HG03064 (cell line): Measurements from ENCODE around the gene TCTA.

Experiments used
- ATAC-seq: cut with Tn5 transposase; IDR thresholded peaks from one replicate; pipeline ENCODE4 v1.9.1; 2021; ENCODE audit warnings: low read depth; ENCODE audit not compliant: unreplicated experiment

Gene TCTA

GRCh38 chr3:49456466-49456865 is 44.2 kb downstream of the TCTA start:
- no peak for ATAC-seq

- no peak for ATAC-seq
Observed at GRCh38 chr3:49460188-49460890, 48.1 kb downstream of the TCTA start.

- ATAC-seq = no peak
Observed at GRCh38 chr3:49460956-49461355, 48.7 kb downstream of the TCTA start.

GRCh38 chr3:49461443-49462171 is 49.4 kb downstream of the TCTA start:
- ATAC-seq = no peak

GRCh38 chr3:49462222-49462621 is 50.0 kb downstream of the TCTA start:
- ATAC-seq = no peak

- ATAC-seq = no peak
Observed at GRCh38 chr3:49465270-49466034, 53.2 kb downstream of the TCTA start.
